Measurements from ENCODE around the gene GPRIN2. TPM values are rescaled to one million over a fixed set of nuclear protein-coding genes. Genes with fewer than 3 reads are reported as not detected.

The GPRIN2 gene
- polyA plus RNA-seq, 4 donors, result 13.9 to 33.5 (median 20.1) TPM

DNA sequence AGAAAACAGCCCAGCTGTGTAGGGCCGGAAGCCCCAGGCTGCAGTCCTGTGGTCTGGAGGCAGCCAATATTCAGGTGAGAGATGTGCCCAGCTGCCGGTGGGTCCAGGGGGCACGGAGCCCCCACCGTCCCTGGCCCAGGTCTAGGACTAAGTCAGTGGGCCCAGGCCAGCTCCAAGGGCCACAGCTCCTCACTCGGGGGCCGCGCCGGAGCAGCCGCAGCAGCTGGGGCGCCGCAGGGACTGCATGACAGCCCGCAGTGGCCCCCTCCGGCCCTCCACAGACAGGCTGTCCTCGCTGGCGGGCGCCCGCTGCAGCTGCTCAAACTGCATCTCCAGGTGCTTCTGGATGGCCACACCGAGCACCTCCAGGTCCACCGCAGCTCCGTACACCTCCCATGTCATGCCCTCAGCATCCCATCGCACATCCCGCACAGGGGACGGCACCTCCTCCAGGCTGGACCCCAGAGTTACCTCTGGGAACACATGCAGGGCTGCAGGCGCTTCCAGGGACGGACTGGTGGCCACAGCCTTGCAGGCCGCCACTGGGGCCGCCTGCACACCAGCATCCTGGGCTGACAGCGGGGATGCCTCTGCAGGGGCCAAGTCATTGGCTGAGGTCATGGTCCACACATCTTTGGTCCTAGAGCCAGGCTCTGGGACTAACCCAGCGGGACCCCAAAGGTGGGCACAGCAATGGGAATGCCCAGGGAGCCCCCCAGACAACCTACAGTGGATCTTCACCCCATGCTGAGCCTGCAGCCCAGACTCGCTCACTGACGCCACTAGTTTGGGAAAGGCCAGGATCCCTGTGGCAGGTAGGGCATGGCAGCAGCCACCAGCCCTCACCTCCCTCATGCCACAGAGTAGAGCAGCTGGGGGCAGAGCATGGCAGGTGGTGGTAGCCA, 7.0 kb downstream of the GPRIN2 start:
- no peaks in the 10 kb centered on the region for H3K4me1 ChIP-seq (ENCODE audit: control insufficient read depth in 3 of 3, insufficient read depth in 2 of 3, low read depth in 1 of 3, low read length in 2 of 3)
- FAIRE-seq, result no peak
- no peaks in the 10 kb centered on the region for H3K9me3 ChIP-seq (ENCODE audit: control insufficient read depth in 2 of 2, insufficient read depth in 1 of 2, low read depth in 1 of 2, low read length in 1 of 2)
- H3K4me3 ChIP-seq (ENCODE audit: low read depth in 1 of 3, low read length in 3 of 3), result no peak overlapping the region
- no peaks in the 10 kb centered on the region for H3K27me3 ChIP-seq (ENCODE audit: control insufficient read depth in 3 of 3, insufficient read depth in 3 of 3, low read length in 3 of 3)
- peaks cover 0 to 44% (median 0%) of the 10 kb centered on the region in 3 donors for H3K36me3 ChIP-seq (ENCODE audit: control insufficient read depth in 3 of 3, insufficient read depth in 2 of 3, low read depth in 1 of 3, low read length in 3 of 3)
- no peak for DNase-seq
- no peak overlapping the region for H3K27ac ChIP-seq (ENCODE audit: low read depth in 1 of 3, low read length in 2 of 3)
- 88 to 90% (median 89%) methylated on average over 31 of the region's 31 CpGs for WGBS, 3 donors

- Histone ChIP-seq H3K9me3 (ENCODE audit: control insufficient read depth in 2 of 2, insufficient read depth in 1 of 2, low read depth in 1 of 2, low read length in 1 of 2) (no peaks in the 10 kb centered on the region), H3K4me3 (ENCODE audit: low read depth in 1 of 3, low read length in 3 of 3) (no peak overlapping the region), H3K27me3 (ENCODE audit: control insufficient read depth in 3 of 3, insufficient read depth in 3 of 3, low read length in 3 of 3) (no peaks in the 10 kb centered on the region), H3K36me3 (ENCODE audit: control insufficient read depth in 3 of 3, insufficient read depth in 2 of 3, low read depth in 1 of 3, low read length in 3 of 3) (peaks cover 0 to 45% (median 0%) of the 10 kb centered on the region in 3 donors), H3K4me1 (ENCODE audit: control insufficient read depth in 3 of 3, insufficient read depth in 2 of 3, low read depth in 1 of 3, low read length in 2 of 3) (no peaks in the 10 kb centered on the region), H3K27ac (ENCODE audit: low read depth in 1 of 3, low read length in 2 of 3) (no peak overlapping the region)
- DNase-seq (no peak), FAIRE-seq (no peak)
- 70 to 72% (median 72%) methylated on average over 7 of the region's 7 CpGs for WGBS, 3 donors
Measured at GRCh38 chr10:46548498-46549090, 7.9 kb downstream of the GPRIN2 start.

- FAIRE-seq (no peak), DNase-seq (peak in 1 of 2 donors; percentile 24)
- peaks cover 0 to 42% (median 0%) of the 10 kb centered on the region in 3 donors for H3K36me3 ChIP-seq (ENCODE audit: control insufficient read depth in 3 of 3, insufficient read depth in 2 of 3, low read depth in 1 of 3, low read length in 3 of 3)
- no peak overlapping the region for H3K27ac ChIP-seq (ENCODE audit: low read depth in 1 of 3, low read length in 2 of 3)
- no peaks in the 10 kb centered on the region for H3K27me3 ChIP-seq (ENCODE audit: control insufficient read depth in 3 of 3, insufficient read depth in 3 of 3, low read length in 3 of 3)
- no peak overlapping the region for H3K4me3 ChIP-seq (ENCODE audit: low read depth in 1 of 3, low read length in 3 of 3)
- 68 to 72% (median 69%) methylated on average over 11 of the region's 11 CpGs for WGBS, 3 donors
- H3K4me1 ChIP-seq (ENCODE audit: control insufficient read depth in 3 of 3, insufficient read depth in 2 of 3, low read depth in 1 of 3, low read length in 2 of 3), result no peaks in the 10 kb centered on the region
- peaks cover 0 to under 1% of the 10 kb centered on the region in 2 donors for H3K9me3 ChIP-seq (ENCODE audit: control insufficient read depth in 2 of 2, insufficient read depth in 1 of 2, low read depth in 1 of 2, low read length in 1 of 2)
Measured at GRCh38 chr10:46547541-46548497, 8.6 kb downstream of the GPRIN2 start.

- FAIRE-seq (no peak), DNase-seq (peak in 1 of 2 donors; percentile 26)
- H3K27ac ChIP-seq (ENCODE audit: low read depth in 1 of 3, low read length in 2 of 3), result no peak overlapping the region
- no peaks in the 10 kb centered on the region for H3K27me3 ChIP-seq (ENCODE audit: control insufficient read depth in 3 of 3, insufficient read depth in 3 of 3, low read length in 3 of 3)
- WGBS, 3 donors, result 49 to 74% (median 62%) methylated on average over 11 of the region's 11 CpGs
- peaks cover 0 to 34% (median 0%) of the 10 kb centered on the region in 3 donors for H3K36me3 ChIP-seq (ENCODE audit: control insufficient read depth in 3 of 3, insufficient read depth in 2 of 3, low read depth in 1 of 3, low read length in 3 of 3)
- no peak overlapping the region for H3K4me3 ChIP-seq (ENCODE audit: low read depth in 1 of 3, low read length in 3 of 3)
- H3K4me1 ChIP-seq (ENCODE audit: control insufficient read depth in 3 of 3, insufficient read depth in 2 of 3, low read depth in 1 of 3, low read length in 2 of 3), result no peaks in the 10 kb centered on the region
- peaks cover 0 to 4% of the 10 kb centered on the region in 2 donors for H3K9me3 ChIP-seq (ENCODE audit: control insufficient read depth in 2 of 2, insufficient read depth in 1 of 2, low read depth in 1 of 2, low read length in 1 of 2)
Measured at GRCh38 chr10:46546591-46547540, 9.6 kb downstream of the GPRIN2 start.

DNA sequence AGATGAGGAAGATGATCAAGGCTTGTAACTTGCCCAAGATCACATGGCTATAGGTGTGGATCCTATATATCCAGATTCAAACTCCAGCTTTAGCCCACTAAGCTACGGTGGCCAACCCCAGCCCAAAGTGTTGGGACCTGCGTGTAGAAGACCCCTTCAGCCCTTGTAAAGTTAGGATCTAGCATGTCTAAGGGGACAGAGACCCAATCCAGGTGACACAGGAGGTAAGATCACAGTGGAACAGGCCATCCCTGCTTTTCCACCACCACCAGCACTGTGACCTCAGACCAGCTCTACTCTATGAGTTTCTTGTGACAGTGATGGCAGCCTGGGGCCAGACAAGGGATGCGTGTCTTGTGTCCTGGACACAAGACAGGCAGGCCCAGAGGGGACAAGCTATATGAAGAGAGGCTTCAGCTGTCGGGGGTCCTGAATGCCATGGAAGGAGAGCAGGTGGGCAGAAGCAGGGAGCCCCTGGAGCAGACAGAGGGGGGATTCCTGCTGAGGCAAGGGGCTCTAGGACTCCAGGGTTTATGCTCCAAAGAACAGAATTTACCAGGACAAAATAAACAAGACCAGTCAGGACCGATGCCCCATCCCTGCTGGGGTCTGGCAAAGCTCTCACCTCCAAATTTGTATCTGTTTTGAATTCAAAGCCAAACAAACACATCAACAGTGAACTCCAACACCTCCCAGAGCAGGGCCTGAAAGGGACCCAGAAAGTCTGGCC, 10.4 kb downstream of the GPRIN2 start:
- no peak overlapping the region for H3K4me3 ChIP-seq (ENCODE audit: low read depth in 1 of 3, low read length in 3 of 3)
- WGBS, 3 donors, result 76 to 84% (median 79%) methylated on average over 5 of the region's 5 CpGs
- DNase-seq, result no peak
- H3K9me3 ChIP-seq (ENCODE audit: control insufficient read depth in 2 of 2, insufficient read depth in 1 of 2, low read depth in 1 of 2, low read length in 1 of 2), result peaks cover 0 to 4% of the 10 kb centered on the region in 2 donors
- no peak for FAIRE-seq
- H3K27ac ChIP-seq (ENCODE audit: low read depth in 1 of 3, low read length in 2 of 3), result no peak overlapping the region
- H3K4me1 ChIP-seq (ENCODE audit: control insufficient read depth in 3 of 3, insufficient read depth in 2 of 3, low read depth in 1 of 3, low read length in 2 of 3), result peaks cover 0 to 2% (median under 1%) of the 10 kb centered on the region in 3 donors
- no peaks in the 10 kb centered on the region for H3K27me3 ChIP-seq (ENCODE audit: control insufficient read depth in 3 of 3, insufficient read depth in 3 of 3, low read length in 3 of 3)
- peaks cover 0 to 26% (median 0%) of the 10 kb centered on the region in 3 donors for H3K36me3 ChIP-seq (ENCODE audit: control insufficient read depth in 3 of 3, insufficient read depth in 2 of 3, low read depth in 1 of 3, low read length in 3 of 3)

GRCh38 chr10:46544989-46545791, 11.3 kb downstream of the GPRIN2 start:
- no peak overlapping the region for H3K27ac ChIP-seq (ENCODE audit: low read depth in 1 of 3, low read length in 2 of 3)
- DNase-seq (peak; percentile 58 to 60), FAIRE-seq (no peak)
- 56 to 69% (median 57%) methylated on average over 3 of the region's 3 CpGs for WGBS, 3 donors
- H3K4me3 ChIP-seq (ENCODE audit: low read depth in 1 of 3, low read length in 3 of 3), result no peak overlapping the region
- H3K27me3 ChIP-seq (ENCODE audit: control insufficient read depth in 3 of 3, insufficient read depth in 3 of 3, low read length in 3 of 3), result peaks cover 0 to 3% (median 0%) of the 10 kb centered on the region in 3 donors
- H3K9me3 ChIP-seq (ENCODE audit: control insufficient read depth in 2 of 2, insufficient read depth in 1 of 2, low read depth in 1 of 2, low read length in 1 of 2), result peaks cover 0 to 4% of the 10 kb centered on the region in 2 donors
- H3K36me3 ChIP-seq (ENCODE audit: control insufficient read depth in 3 of 3, insufficient read depth in 2 of 3, low read depth in 1 of 3, low read length in 3 of 3), result peaks cover 0 to 18% (median 0%) of the 10 kb centered on the region in 3 donors
- peaks cover 3 to 9% (median 3%) of the 10 kb centered on the region in 3 donors for H3K4me1 ChIP-seq (ENCODE audit: control insufficient read depth in 3 of 3, insufficient read depth in 2 of 3, low read depth in 1 of 3, low read length in 2 of 3)
